ENCODE results near the gene SYT9. TPM values are rescaled to one million over a fixed set of nuclear protein-coding genes. Genes with fewer than 3 reads are reported as not detected.
A peak's percentile ranks its signal among the peaks of the same experiment; 100 is the strongest.

Gene SYT9
- total and polyA plus RNA-seq, 10 donors, result 0.02 to 0.39 (median 0.08) TPM; not detected in 4

DNA sequence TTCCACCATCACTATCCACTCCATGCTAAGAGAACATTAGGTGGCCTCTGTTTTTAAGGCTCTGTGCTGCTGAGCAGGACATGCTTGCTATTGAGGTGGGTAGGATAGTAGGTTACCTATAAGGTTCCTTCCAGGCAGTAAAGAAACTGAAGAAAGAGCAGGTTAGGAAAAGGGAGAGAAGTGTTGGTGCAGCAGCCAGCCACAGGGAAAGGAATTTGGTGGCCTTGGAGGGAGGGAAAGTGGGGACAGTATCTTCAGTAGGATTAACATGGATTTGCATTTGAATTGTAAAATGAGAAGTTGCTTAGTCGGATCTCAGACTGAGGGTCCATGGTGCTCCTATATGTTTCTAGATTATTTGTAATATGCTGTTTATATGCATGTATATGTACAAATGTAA, 184.4 kb downstream of the SYT9 start:
- H3K36me3 ChIP-seq, result no peaks in the 10 kb centered on the region
- peak overlapping the region in 6 of 8 donors; percentile 9 to 53 (median 42) for H3K27ac ChIP-seq
- DNase-seq, result no peak
- TF ChIP-seq POLR2A (IDR thresholded peaks at IDR 0.05), result no peak
- TF ChIP-seq POLR2AphosphoS5 (IDR thresholded peaks at IDR 0.05), result no peak
- TF ChIP-seq, protein P1, sequence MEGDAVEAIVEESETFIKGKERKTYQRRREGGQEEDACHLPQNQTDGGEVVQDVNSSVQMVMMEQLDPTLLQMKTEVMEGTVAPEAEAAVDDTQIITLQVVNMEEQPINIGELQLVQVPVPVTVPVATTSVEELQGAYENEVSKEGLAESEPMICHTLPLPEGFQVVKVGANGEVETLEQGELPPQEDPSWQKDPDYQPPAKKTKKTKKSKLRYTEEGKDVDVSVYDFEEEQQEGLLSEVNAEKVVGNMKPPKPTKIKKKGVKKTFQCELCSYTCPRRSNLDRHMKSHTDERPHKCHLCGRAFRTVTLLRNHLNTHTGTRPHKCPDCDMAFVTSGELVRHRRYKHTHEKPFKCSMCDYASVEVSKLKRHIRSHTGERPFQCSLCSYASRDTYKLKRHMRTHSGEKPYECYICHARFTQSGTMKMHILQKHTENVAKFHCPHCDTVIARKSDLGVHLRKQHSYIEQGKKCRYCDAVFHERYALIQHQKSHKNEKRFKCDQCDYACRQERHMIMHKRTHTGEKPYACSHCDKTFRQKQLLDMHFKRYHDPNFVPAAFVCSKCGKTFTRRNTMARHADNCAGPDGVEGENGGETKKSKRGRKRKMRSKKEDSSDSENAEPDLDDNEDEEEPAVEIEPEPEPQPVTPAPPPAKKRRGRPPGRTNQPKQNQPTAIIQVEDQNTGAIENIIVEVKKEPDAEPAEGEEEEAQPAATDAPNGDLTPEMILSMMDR (IDR thresholded peaks at IDR 0.05 in 8 of 11, conservative IDR thresholded peaks at IDR 0.05 in 3 of 11), result no peak
- H3K27me3 ChIP-seq (replicated peaks in 1 of 7), result peaks cover 0 to 3% (median 0%) of the 10 kb centered on the region in 7 donors
- no peaks in the 10 kb centered on the region for H3K9me3 ChIP-seq
- H3K4me3 ChIP-seq, result no peak overlapping the region
- intact Hi-C loops (cut with DNase I; ENCODE audit: low total_unique reads), result no loop called here
- peaks cover 12 to 41% (median 24%) of the 10 kb centered on the region in 6 donors for H3K4me1 ChIP-seq
- 65 to 90% (median 78%) methylated on average over 1 of the region's 1 CpG for WGBS, 5 donors

DNA sequence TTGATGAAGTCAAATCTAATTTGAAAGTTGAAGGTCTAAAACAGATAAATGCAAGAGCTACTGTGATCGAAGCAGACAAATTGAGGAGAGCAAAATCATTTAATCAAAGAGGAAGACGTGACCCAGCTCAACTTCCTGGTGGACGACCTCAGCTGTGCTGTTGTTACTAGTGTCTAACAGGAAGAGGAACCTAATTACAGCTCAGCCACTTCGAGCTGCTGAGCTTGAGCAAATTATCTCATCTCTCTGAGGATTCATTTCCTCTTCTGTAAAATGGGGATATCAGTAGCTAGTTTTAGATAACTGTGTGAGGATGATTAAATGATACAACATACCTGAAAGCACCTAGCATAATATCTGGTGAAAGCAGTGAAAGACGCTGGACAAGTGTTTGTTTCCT, 185.0 kb downstream of the SYT9 start:
- TF ChIP-seq POLR2A (IDR thresholded peaks at IDR 0.05) (no peak), POLR2AphosphoS5 (IDR thresholded peaks at IDR 0.05) (peak in 1 of 3 donors; percentile 16)
- Histone ChIP-seq H3K36me3 (no peaks in the 10 kb centered on the region), H3K4me1 (peaks cover 12 to 41% (median 24%) of the 10 kb centered on the region in 6 donors), H3K4me3 (no peak overlapping the region), H3K27me3 (replicated peaks in 1 of 7) (peaks cover 0 to 3% (median 0%) of the 10 kb centered on the region in 7 donors), H3K9me3 (no peaks in the 10 kb centered on the region), H3K27ac (peak overlapping the region in 7 of 8 donors; percentile 9 to 53 (median 42))
- intact Hi-C loops (cut with DNase I; ENCODE audit: low total_unique reads), result no loop called here
- no peak for DNase-seq
- WGBS, 5 donors, result 8 to 15% (median 10%) methylated on average over 5 of the region's 5 CpGs

DNA sequence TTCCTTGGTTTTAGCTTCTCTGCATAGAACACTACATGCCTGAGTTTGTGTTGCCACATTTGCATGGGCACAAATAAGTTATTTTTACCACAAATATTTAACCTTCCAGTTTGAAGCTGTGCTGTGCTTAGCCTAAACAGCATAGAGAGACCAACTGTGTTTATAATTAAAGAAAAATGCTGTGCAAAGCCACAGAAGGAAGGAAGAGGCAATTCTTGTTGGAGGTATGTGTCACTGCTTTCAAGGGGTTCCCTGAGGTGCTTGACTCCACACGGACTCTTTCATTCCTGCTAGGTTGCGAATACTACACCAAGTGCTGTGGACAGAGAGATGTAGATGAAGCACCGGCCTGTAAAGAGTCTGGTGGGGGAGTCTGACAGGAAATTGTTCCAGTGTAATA, 186.0 kb downstream of the SYT9 start:
- 61 to 73% (median 67%) methylated on average over 3 of the region's 3 CpGs for WGBS, 5 donors
- no peak for TF ChIP-seq POLR2A (IDR thresholded peaks at IDR 0.05)
- TF ChIP-seq POLR2AphosphoS5 (IDR thresholded peaks at IDR 0.05), result no peak
- TF ChIP-seq, protein P1 (IDR thresholded peaks at IDR 0.05 in 8 of 11, conservative IDR thresholded peaks at IDR 0.05 in 3 of 11), result no peak

DNA sequence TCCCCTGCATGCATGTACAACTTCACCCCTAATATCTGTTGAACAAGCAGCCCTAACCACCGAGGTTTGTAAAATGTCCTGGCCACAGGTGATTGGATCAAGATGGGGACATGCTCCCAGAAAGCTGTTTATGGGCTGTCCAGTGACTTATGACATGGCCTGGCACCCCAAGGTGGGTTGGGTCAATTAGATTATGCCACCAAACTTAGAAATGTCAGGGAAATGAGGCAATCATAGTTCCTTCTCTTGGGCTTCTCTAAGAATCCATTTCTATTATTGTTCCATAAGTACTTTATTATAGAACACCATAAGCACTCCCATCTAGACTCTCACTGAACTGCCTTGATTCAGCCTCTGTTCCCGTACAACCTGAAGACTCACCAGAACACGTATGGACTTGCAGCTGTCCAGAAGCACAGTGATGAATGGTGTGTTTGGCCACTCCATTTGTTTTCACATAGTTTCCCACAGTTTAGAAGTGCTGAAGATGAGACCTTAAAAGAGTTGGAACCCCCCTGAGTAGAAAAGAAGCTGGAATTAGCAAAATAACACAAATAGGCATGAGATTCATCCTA, 188.1 kb downstream of the SYT9 start:
- Histone ChIP-seq H3K27me3 (replicated peaks in 1 of 7) (peaks cover 0 to 6% (median 0%) of the 10 kb centered on the region in 7 donors), H3K4me1 (peaks cover 12 to 41% (median 24%) of the 10 kb centered on the region in 6 donors), H3K36me3 (no peaks in the 10 kb centered on the region), H3K9me3 (no peaks in the 10 kb centered on the region), H3K27ac (no peak overlapping the region), H3K4me3 (no peak overlapping the region)
- TF ChIP-seq POLR2AphosphoS5 (IDR thresholded peaks at IDR 0.05) (no peak), POLR2A (IDR thresholded peaks at IDR 0.05) (no peak)
- TF ChIP-seq, protein P1 (IDR thresholded peaks at IDR 0.05 in 8 of 11, conservative IDR thresholded peaks at IDR 0.05 in 3 of 11), result no peak
- 75 to 94% (median 79%) methylated on average over 3 of the region's 3 CpGs for WGBS, 5 donors
- DNase-seq, result no peak
- intact Hi-C loops (cut with DNase I; ENCODE audit: low total_unique reads), result loop anchor here (5.0 kb wide), 1 partner anchor 343 kb away; no protein-coding TSS in a partner anchor

More for the DNA sequence above, 186.0 kb downstream of the SYT9 start:
- Histone ChIP-seq H3K4me1 (peaks cover 12 to 41% (median 24%) of the 10 kb centered on the region in 6 donors), H3K4me3 (no peak overlapping the region), H3K9me3 (no peaks in the 10 kb centered on the region), H3K27me3 (replicated peaks in 1 of 7) (peaks cover 0 to 3% (median 0%) of the 10 kb centered on the region in 7 donors), H3K36me3 (no peaks in the 10 kb centered on the region), H3K27ac (no peak overlapping the region)
- no peak for DNase-seq
- intact Hi-C loops (cut with DNase I; ENCODE audit: low total_unique reads), result no loop called here
